ENCODE measurements around the gene PFAS.

DNA sequence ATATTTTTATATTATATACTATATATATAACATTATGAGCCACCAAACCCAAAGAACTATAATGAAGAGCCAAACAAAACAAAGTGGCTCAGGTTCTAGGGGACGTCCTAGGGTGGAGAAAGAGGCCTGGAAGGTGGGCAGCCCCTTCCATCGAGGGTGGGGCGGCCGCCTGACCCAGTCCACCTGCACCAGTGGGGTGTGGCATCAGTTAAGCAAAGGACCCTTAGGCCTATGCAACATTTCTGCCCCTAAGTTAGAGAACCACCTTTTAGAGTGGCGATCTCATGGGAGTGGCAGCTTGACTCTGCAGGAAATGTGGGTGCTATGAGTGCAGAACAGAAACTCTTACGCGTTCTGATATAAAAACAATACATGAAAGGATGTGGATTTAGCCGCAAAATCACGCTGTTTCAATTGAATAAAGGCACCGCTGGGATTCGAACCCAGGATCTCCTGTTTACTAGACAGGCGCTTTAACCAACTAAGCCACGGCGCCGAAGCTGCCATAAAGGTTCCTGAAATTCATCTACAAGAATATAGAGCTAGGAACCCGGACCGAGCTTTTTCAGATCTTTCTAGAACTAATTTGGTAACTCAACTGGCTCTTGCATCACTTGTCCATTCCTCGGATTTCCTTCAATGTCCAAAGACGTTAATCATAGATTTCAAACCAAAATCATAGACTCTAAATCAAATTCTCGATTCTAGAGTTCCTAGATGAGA is 23.1 kb upstream of the PFAS start:
- TF ChIP-seq TAF1 (IDR thresholded peaks at IDR 0.05; ENCODE audit: borderline replicate concordance, low read depth, low read length) (no peak), POLR2AphosphoS5 (IDR thresholded peaks at IDR 0.05; ENCODE audit: low read depth, low read length) (no peak; the same call in none of the 2 replicates)

All from GM12892 (cell line).